PC-9 (cell line): ENCODE results near the gene PPARA. TPM values are rescaled to one million over a fixed set of nuclear protein-coding genes. Genes with fewer than 3 reads are reported as not detected.

Source experiments
- BruUV-seq: library from RNA; stranded (reverse); fragments of 400-500 nt; replicated peaks from 2 replicates; lab custom pipeline; 2021; lab: Mats Ljungman, UMichigan
- CTCF ChIA-PET: fragments of 300-600 bp; sonication (Branson Sonifier 250); formaldehyde crosslinking; loops from one replicate; lab custom pipeline; 2022; ENCODE audit warnings: antibody characterized with exemption; lab: Charles Lee
- POLR2A ChIA-PET: fragments of 300-600 bp; sonication (Branson Sonifier 250); formaldehyde crosslinking; loops from one replicate; lab custom pipeline; 2022; ENCODE audit warnings: antibody characterized with exemption; ENCODE audit not compliant: unreplicated experiment; lab: Charles Lee
- DNase-seq, 2 experiments: peaks; one replicate each; pipeline versions ENCODE4 v3.0.0 to v3.0.0-alpha.2; 2015 to 2022; ENCODE audit warnings: mixed read lengths in 1 of 2
- H2AFZ ChIP-seq: fragments of 200-600 bp; sonication (generic); 2 replicates; pipeline ENCODE4 v1.8.1; 2017; ENCODE audit warnings: antibody characterized with exemption
- H3F3A ChIP-seq: fragments of 200-600 bp; sonication (generic); 2 replicates; pipeline ENCODE4 v1.8.1; 2017; ENCODE audit warnings: antibody characterized with exemption, mild to moderate bottlenecking, low read depth; ENCODE audit not compliant: insufficient read depth
- H3K27ac ChIP-seq: fragments of 200-600 bp; sonication (generic); 2 replicates; pipeline ENCODE4 v1.6.1; 2016; ENCODE audit warnings: mixed run types
- H3K27me3 ChIP-seq: fragments of 200-600 bp; sonication (generic); 2 replicates; pipeline ENCODE4 v1.6.1; 2016; ENCODE audit warnings: low read depth, mixed run types; ENCODE audit not compliant: insufficient read depth
- H3K36me3 ChIP-seq: fragments of 200-600 bp; sonication (generic); 2 replicates; pipeline ENCODE4 v1.6.1; 2016; ENCODE audit warnings: low read depth, mixed run types
- H3K4me1 ChIP-seq: fragments of 200-600 bp; sonication (generic); replicated peaks from 2 replicates; pipeline ENCODE4 v1.6.1; 2016; ENCODE audit warnings: mixed run types; ENCODE audit not compliant: insufficient read depth
- H3K4me2 ChIP-seq: fragments of 200-600 bp; sonication (generic); 2 replicates; pipeline ENCODE4 v1.6.1; 2017; ENCODE audit warnings: mixed run types
- H3K4me3 ChIP-seq: fragments of 200-600 bp; sonication (generic); 2 replicates; pipeline ENCODE4 v1.6.1; 2016; ENCODE audit warnings: mixed run types
- H3K79me2 ChIP-seq: fragments of 200-600 bp; sonication (generic); 2 replicates; pipeline ENCODE4 v1.6.1; 2017; ENCODE audit warnings: low read depth, mixed run types
- H3K9me2 ChIP-seq: fragments of 200-600 bp; sonication (generic); 2 replicates; pipeline ENCODE4 v1.8.1; 2017; ENCODE audit warnings: mild to moderate bottlenecking; ENCODE audit not compliant: insufficient read depth
- H3K9me3 ChIP-seq: fragments of 200-600 bp; sonication (generic); 2 replicates; pipeline ENCODE4 v1.8.1; 2016; ENCODE audit warnings: low read depth; ENCODE audit not compliant: insufficient read depth
- H4K20me1 ChIP-seq: fragments of 200-600 bp; sonication (generic); 2 replicates; pipeline ENCODE4 v1.8.1; 2017; ENCODE audit not compliant: insufficient read depth
- CTCF ChIP-seq: fragments of 200-600 bp; sonication (generic); conservative IDR thresholded peaks from 2 replicates; pipeline ENCODE4 v1.6.1; 2017; ENCODE audit warnings: mixed run types, antibody characterized with exemption, mild to moderate bottlenecking, moderate library complexity
- EZH2 ChIP-seq: fragments of 200-600 bp; sonication (generic); IDR thresholded peaks from 2 replicates; pipeline ENCODE4 v1.8.0; 2017; ENCODE audit warnings: antibody characterized with exemption, low read depth
- intact Hi-C: fragments of 100-400 bp; cut with micrococcal nuclease; formaldehyde crosslinking; loops from one replicate; pipeline ENCODE4 v1.10.0; 2022; ENCODE audit not compliant: unreplicated experiment
- total RNA-seq: library from RNA; stranded (reverse); gene quantifications from 2 replicates; pipeline ENCODE4 v1.2.3, GENCODE V29; 2021

The PPARA gene
- total RNA-seq, 1 experiment from 2014 or later: 43.9 TPM

- intact Hi-C loops: loop anchor here (10.0 kb wide), 1 partner anchor 83 kb away; the partner anchor contains the start of gene PPARA
- Histone ChIP-seq H3K4me3 (no peak overlapping the region), H3K9me2 (no peaks in the 10 kb centered on the region), H3K4me2 (no peak overlapping the region), H3F3A (no peaks in the 10 kb centered on the region), H3K79me2 (no peaks in the 10 kb centered on the region), H3K27ac (no peak overlapping the region), H3K4me1 (no peaks in the 10 kb centered on the region), H3K27me3 (no peaks in the 10 kb centered on the region), H4K20me1 (no peaks in the 10 kb centered on the region), H3K9me3 (no peaks in the 10 kb centered on the region), H3K36me3 (no peaks in the 10 kb centered on the region), H2AFZ (no peak overlapping the region)
- ChIA-PET POLR2A (interaction anchor here (0.5 kb wide), 1 partner anchor 51 kb away, joined by 3 read pairs; no protein-coding TSS in a partner anchor), CTCF (no interaction called here)
- no peak for DNase-seq
- TF ChIP-seq CTCF: no peak
- no peak for TF ChIP-seq EZH2
- BruUV-seq: no TSS peak
These were observed 87.3 kb downstream of the PPARA start for GRCh38 chr22:46237453-46238124.

GRCh38 chr22:46238541-46238940 lies 88.2 kb downstream of the PPARA start:
- CTCF ChIA-PET: no interaction called here
- intact Hi-C loops: loop anchor here (10.0 kb wide), 1 partner anchor 84 kb away; the partner anchor contains the start of gene PPARA
- no peaks in the 10 kb centered on the region for H4K20me1 ChIP-seq
- TF ChIP-seq EZH2 (no peak), CTCF (no peak)
- no peak overlapping the region for H3K4me3 ChIP-seq
- no peaks in the 10 kb centered on the region for H3K27me3 ChIP-seq
- no peak overlapping the region for H2AFZ ChIP-seq
- BruUV-seq: no TSS peak
- no peak overlapping the region for H3K4me2 ChIP-seq
- no peaks in the 10 kb centered on the region for H3K9me2 ChIP-seq
- POLR2A ChIA-PET: interaction anchor here (0.5 kb wide), 1 partner anchor 50 kb away, joined by 3 read pairs; no protein-coding TSS in a partner anchor
- DNase-seq: no peak
- no peaks in the 10 kb centered on the region for H3K4me1 ChIP-seq
- no peak overlapping the region for H3K27ac ChIP-seq
- no peaks in the 10 kb centered on the region for H3K36me3 ChIP-seq
- H3F3A ChIP-seq: no peaks in the 10 kb centered on the region
- no peaks in the 10 kb centered on the region for H3K79me2 ChIP-seq
- H3K9me3 ChIP-seq: no peaks in the 10 kb centered on the region

GRCh38 chr22:46239261-46240048 lies 89.1 kb downstream of the PPARA start:
- Histone ChIP-seq H3K36me3 (no peaks in the 10 kb centered on the region), H3K9me2 (no peaks in the 10 kb centered on the region), H3K27ac (no peak overlapping the region), H4K20me1 (peaks cover 3% of the 10 kb centered on the region; the same call in 1 of the 2 replicates), H3K4me1 (no peaks in the 10 kb centered on the region), H2AFZ (no peak overlapping the region), H3K9me3 (no peaks in the 10 kb centered on the region), H3K27me3 (no peaks in the 10 kb centered on the region), H3K4me3 (no peak overlapping the region), H3F3A (no peaks in the 10 kb centered on the region), H3K4me2 (no peak overlapping the region), H3K79me2 (no peaks in the 10 kb centered on the region)
- no peak for DNase-seq
- TF ChIP-seq EZH2: no peak
- TF ChIP-seq CTCF: no peak
- ChIA-PET POLR2A (no interaction called here), CTCF (no interaction called here)
- intact Hi-C loops: loop anchor here (10.0 kb wide), 1 partner anchor 85 kb away; the partner anchor contains the start of gene PPARA
- no TSS peak for BruUV-seq
